ENCODE measurements around the gene PLB1.

PLB1 gene

DNA sequence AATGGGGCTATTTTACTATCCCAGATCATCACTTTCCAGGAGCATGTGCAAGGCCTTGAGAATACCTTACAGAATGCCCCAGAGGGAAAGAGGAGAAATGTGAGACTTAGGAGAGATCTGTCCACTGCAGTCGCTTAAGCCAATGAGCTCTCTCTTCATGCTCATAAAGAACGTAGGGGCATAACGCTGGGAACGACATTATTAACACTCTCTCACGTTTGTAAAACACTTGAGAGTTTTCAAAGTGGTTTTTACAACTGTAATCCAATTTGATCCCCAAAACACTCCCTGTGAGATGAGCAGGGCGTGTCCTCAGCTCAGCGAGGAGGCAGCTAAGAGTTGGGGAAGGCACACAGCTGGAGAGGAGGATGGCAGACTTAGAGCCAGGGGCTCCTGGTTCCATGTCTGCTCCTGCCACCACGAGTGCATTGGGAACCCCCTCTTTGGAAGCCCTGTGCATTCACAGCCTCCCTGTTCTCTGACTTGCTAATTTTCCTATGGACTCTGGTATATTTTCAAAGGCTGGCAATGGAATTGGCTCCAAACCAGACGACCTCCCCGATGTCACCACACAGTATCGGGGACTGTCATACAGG, 97.4 kb downstream of the PLB1 start:
- Histone ChIP-seq H3K36me3 (ENCODE audit: insufficient read depth, low read length) (no peaks in the 10 kb centered on the region), H3K27me3 (ENCODE audit: insufficient read depth, low read length) (no peaks in the 10 kb centered on the region), H3K4me1 (ENCODE audit: insufficient read depth, low read length, severe bottlenecking) (no peaks in the 10 kb centered on the region), H3K9ac (ENCODE audit: low read length) (no peak overlapping the region), H3K9me2 (ENCODE audit: low read depth, low read length) (no peaks in the 10 kb centered on the region), H3K4me3 (ENCODE audit: low read depth, low read length, poor library complexity, severe bottlenecking) (no peak overlapping the region), H3K79me2 (ENCODE audit: insufficient read depth, low read length) (no peaks in the 10 kb centered on the region), H3F3A (ENCODE audit: insufficient read depth, low read length) (no peaks in the 10 kb centered on the region), H3K9me3 (ENCODE audit: low read length) (no peaks in the 10 kb centered on the region), H4K20me1 (ENCODE audit: insufficient read depth, low read length) (no peaks in the 10 kb centered on the region), H3K27ac (ENCODE audit: low read depth, low read length, poor library complexity, severe bottlenecking) (no peak overlapping the region), H2AFZ (ENCODE audit: low read length) (no peak overlapping the region), H3K4me2 (ENCODE audit: low read length) (no peak overlapping the region)
- TF ChIP-seq, protein P1, sequence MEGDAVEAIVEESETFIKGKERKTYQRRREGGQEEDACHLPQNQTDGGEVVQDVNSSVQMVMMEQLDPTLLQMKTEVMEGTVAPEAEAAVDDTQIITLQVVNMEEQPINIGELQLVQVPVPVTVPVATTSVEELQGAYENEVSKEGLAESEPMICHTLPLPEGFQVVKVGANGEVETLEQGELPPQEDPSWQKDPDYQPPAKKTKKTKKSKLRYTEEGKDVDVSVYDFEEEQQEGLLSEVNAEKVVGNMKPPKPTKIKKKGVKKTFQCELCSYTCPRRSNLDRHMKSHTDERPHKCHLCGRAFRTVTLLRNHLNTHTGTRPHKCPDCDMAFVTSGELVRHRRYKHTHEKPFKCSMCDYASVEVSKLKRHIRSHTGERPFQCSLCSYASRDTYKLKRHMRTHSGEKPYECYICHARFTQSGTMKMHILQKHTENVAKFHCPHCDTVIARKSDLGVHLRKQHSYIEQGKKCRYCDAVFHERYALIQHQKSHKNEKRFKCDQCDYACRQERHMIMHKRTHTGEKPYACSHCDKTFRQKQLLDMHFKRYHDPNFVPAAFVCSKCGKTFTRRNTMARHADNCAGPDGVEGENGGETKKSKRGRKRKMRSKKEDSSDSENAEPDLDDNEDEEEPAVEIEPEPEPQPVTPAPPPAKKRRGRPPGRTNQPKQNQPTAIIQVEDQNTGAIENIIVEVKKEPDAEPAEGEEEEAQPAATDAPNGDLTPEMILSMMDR (IDR thresholded peaks at IDR 0.05; ENCODE audit: low read length), result no peak
- TF ChIP-seq EZH2 (IDR thresholded peaks at IDR 0.05; ENCODE audit: borderline replicate concordance, low read length), result no peak

DNA sequence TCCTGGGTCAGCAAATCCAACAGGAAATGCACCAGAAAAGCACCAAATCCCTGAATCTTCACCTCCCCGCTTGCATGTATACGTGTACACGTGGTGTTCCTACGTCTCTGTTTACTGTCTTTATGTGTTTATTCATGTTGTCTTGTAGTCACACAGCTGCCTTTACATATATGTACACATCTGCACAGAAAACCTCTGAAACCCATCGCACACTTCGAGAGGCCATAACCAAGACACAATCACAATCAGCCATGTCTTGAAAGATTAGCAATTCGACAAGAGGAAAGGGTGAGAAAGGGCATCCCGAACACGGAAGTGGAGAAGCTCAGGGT, 98.1 kb downstream of the PLB1 start:
- TF ChIP-seq EZH2 (IDR thresholded peaks at IDR 0.05; ENCODE audit: borderline replicate concordance, low read length), result no peak
- TF ChIP-seq, protein P1 (IDR thresholded peaks at IDR 0.05; ENCODE audit: low read length), result no peak
- H3K4me2 ChIP-seq (ENCODE audit: low read length), result no peak overlapping the region
- H3K79me2 ChIP-seq (ENCODE audit: insufficient read depth, low read length), result no peaks in the 10 kb centered on the region
- no peaks in the 10 kb centered on the region for H3K9me3 ChIP-seq (ENCODE audit: low read length)
- no peaks in the 10 kb centered on the region for H3K27me3 ChIP-seq (ENCODE audit: insufficient read depth, low read length)
- no peaks in the 10 kb centered on the region for H3F3A ChIP-seq (ENCODE audit: insufficient read depth, low read length)
- H3K9ac ChIP-seq (ENCODE audit: low read length), result no peak overlapping the region
- H3K4me3 ChIP-seq (ENCODE audit: low read depth, low read length, poor library complexity, severe bottlenecking), result no peak overlapping the region
- no peaks in the 10 kb centered on the region for H3K36me3 ChIP-seq (ENCODE audit: insufficient read depth, low read length)
- H3K27ac ChIP-seq (ENCODE audit: low read depth, low read length, poor library complexity, severe bottlenecking), result no peak overlapping the region
- H3K4me1 ChIP-seq (ENCODE audit: insufficient read depth, low read length, severe bottlenecking), result no peaks in the 10 kb centered on the region
- H3K9me2 ChIP-seq (ENCODE audit: low read depth, low read length), result no peaks in the 10 kb centered on the region
- H4K20me1 ChIP-seq (ENCODE audit: insufficient read depth, low read length), result no peaks in the 10 kb centered on the region
- no peak overlapping the region for H2AFZ ChIP-seq (ENCODE audit: low read length)

DNA sequence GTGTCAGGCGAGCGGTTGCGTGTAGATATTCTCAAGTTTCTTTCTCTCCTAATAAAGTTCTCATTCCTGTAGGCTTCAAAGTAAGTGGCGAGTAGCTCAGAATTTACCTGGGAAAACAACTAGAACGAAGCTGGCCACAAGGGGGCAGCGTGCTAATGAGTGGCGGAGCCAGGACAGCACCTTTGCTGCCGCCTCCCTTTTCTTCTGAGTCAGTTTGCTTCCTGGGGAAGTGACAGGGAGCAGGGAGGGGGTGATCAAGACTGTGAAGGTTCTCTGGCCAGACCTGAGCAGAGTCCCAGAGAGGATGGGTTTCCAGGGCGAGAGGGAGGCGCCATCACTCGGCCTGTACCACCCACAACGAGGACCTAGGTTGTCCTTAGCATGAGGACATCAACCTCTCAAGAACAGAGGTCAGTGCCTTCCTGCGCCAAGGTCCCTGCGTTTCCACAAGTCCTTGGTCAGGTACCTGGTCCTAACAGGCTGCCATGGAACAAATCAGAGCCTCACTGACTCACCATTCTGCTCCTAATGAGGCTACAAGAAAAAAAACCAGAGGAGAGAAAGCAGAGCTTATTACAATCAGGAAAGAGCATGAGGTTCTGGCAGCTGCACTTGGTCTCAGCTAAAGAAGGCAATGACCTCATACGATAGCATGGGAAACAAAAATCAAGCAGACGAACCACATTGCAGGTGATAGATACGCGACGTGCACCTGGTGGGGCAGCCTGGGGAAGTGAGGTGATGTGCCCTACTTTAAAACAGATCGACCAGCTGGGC, 98.7 kb downstream of the PLB1 start:
- Histone ChIP-seq H2AFZ (ENCODE audit: low read length) (no peak overlapping the region), H3K4me1 (ENCODE audit: insufficient read depth, low read length, severe bottlenecking) (no peaks in the 10 kb centered on the region), H3K9me3 (ENCODE audit: low read length) (no peaks in the 10 kb centered on the region), H3K79me2 (ENCODE audit: insufficient read depth, low read length) (no peaks in the 10 kb centered on the region), H3K4me2 (ENCODE audit: low read length) (no peak overlapping the region), H3K36me3 (ENCODE audit: insufficient read depth, low read length) (no peaks in the 10 kb centered on the region), H3F3A (ENCODE audit: insufficient read depth, low read length) (no peaks in the 10 kb centered on the region), H4K20me1 (ENCODE audit: insufficient read depth, low read length) (no peaks in the 10 kb centered on the region), H3K4me3 (ENCODE audit: low read depth, low read length, poor library complexity, severe bottlenecking) (no peak overlapping the region), H3K27ac (ENCODE audit: low read depth, low read length, poor library complexity, severe bottlenecking) (no peak overlapping the region), H3K9ac (ENCODE audit: low read length) (no peak overlapping the region), H3K9me2 (ENCODE audit: low read depth, low read length) (no peaks in the 10 kb centered on the region), H3K27me3 (ENCODE audit: insufficient read depth, low read length) (no peaks in the 10 kb centered on the region)
- no peak for TF ChIP-seq EZH2 (IDR thresholded peaks at IDR 0.05; ENCODE audit: borderline replicate concordance, low read length)
- TF ChIP-seq, protein P1 (IDR thresholded peaks at IDR 0.05; ENCODE audit: low read length), result peak; percentile 86

Measured in OCI-LY1 (cell line).